ENCODE measurements around the gene OVOL3. TPM values are rescaled to one million over a fixed set of nuclear protein-coding genes. Genes with fewer than 3 reads are reported as not detected.
A peak's percentile ranks its signal among the peaks of the same experiment; 100 is the strongest.

OVOL3 gene
- total and polyA plus RNA-seq, 7 donors = not detected

GRCh38 chr19:36108684-36109083 is 2.3 kb upstream of the OVOL3 start:
- no peaks in the 10 kb centered on the region for H3K27me3 ChIP-seq
- H3K4me3 ChIP-seq = no peak overlapping the region
- H3K36me3 ChIP-seq = peaks cover 4 to 45% (median 5%) of the 10 kb centered on the region in 4 donors
- TF ChIP-seq EP300 (IDR thresholded peaks at IDR 0.05) = no peak
- TF ChIP-seq CTCF (IDR thresholded peaks at IDR 0.05) = no peak
- no peak for TF ChIP-seq POLR2A (IDR thresholded peaks at IDR 0.05)
- TF ChIP-seq POLR2AphosphoS5 (IDR thresholded peaks at IDR 0.05) = no peak
- H3K4me1 ChIP-seq = peaks cover 0 to 7% (median 5%) of the 10 kb centered on the region in 4 donors
- H3K9me3 ChIP-seq = no peaks in the 10 kb centered on the region
- DNase-seq = no peak
- no peak overlapping the region for H3K27ac ChIP-seq
- intact Hi-C loops (cut with DNase I) = no loop called here
- 96 to 97% methylated on average over 3 of the region's 3 CpGs for WGBS, 2 donors

- TF ChIP-seq CTCF (IDR thresholded peaks at IDR 0.05) (no peak), POLR2AphosphoS5 (IDR thresholded peaks at IDR 0.05) (no peak), EP300 (IDR thresholded peaks at IDR 0.05) (no peak), POLR2A (IDR thresholded peaks at IDR 0.05) (no peak)
- Histone ChIP-seq H3K4me3 (no peak overlapping the region), H3K4me1 (peaks cover 0 to 22% (median 17%) of the 10 kb centered on the region in 4 donors), H3K9me3 (no peaks in the 10 kb centered on the region), H3K27me3 (no peaks in the 10 kb centered on the region), H3K27ac (no peak overlapping the region), H3K36me3 (peaks cover 4 to 45% (median 5%) of the 10 kb centered on the region in 4 donors)
- intact Hi-C loops (cut with DNase I) = no loop called here
- DNase-seq = no peak
- 88 to 92% methylated on average over 13 of the region's 13 CpGs for WGBS, 2 donors
These were observed 227 bp downstream of the OVOL3 start for GRCh38 chr19:36111200-36111539.

- H3K4me3 ChIP-seq = no peak overlapping the region
- DNase-seq = no peak
- no peaks in the 10 kb centered on the region for H3K27me3 ChIP-seq
- intact Hi-C loops (cut with DNase I) = no loop called here
- 96 to 97% methylated on average over 10 of the region's 10 CpGs for WGBS, 2 donors
- no peaks in the 10 kb centered on the region for H3K9me3 ChIP-seq
- H3K4me1 ChIP-seq = peaks cover 0 to 34% (median 28%) of the 10 kb centered on the region in 4 donors
- TF ChIP-seq CTCF (IDR thresholded peaks at IDR 0.05) (no peak), POLR2A (IDR thresholded peaks at IDR 0.05) (no peak), EP300 (IDR thresholded peaks at IDR 0.05) (no peak), POLR2AphosphoS5 (IDR thresholded peaks at IDR 0.05) (no peak)
- H3K27ac ChIP-seq = no peak overlapping the region
- H3K36me3 ChIP-seq = peaks cover 5 to 52% (median 8%) of the 10 kb centered on the region in 4 donors
These were observed 1.7 kb downstream of the OVOL3 start for GRCh38 chr19:36112678-36113077.

DNA sequence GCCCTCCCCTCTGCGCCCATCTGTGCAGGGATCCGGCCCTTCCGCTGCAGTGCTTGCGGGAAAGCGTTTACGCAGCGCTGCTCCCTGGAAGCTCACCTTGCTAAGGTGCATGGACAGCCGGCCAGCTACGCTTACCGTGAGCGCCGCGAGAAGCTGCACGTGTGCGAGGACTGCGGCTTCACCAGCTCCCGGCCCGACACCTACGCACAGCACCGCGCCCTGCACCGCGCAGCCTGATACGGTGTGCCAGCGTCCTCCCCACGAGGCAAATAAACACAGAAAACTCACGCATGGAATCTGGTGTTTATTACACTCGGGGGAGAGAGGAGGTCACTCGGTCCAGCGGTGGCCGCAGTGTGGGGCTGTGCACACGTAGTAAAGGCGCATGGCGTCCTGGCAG is 2.5 kb downstream of the OVOL3 start:
- H3K4me3 ChIP-seq = peak overlapping the region in 3 of 4 donors; percentile 74 to 92 (median 90)
- intact Hi-C loops (cut with DNase I) = no loop called here
- WGBS, 2 donors = 90 to 92% methylated on average over 34 of the region's 34 CpGs

More for the DNA sequence above, 2.5 kb downstream of the OVOL3 start:
- Histone ChIP-seq H3K9me3 (no peaks in the 10 kb centered on the region), H3K36me3 (peaks cover 6 to 56% (median 14%) of the 10 kb centered on the region in 4 donors), H3K4me1 (peaks cover 0 to 36% (median 28%) of the 10 kb centered on the region in 4 donors), H3K27me3 (no peaks in the 10 kb centered on the region), H3K27ac (peak overlapping the region in 3 of 4 donors; percentile 91 to 93 (median 92))
- TF ChIP-seq POLR2A (IDR thresholded peaks at IDR 0.05) (no peak), EP300 (IDR thresholded peaks at IDR 0.05) (no peak), POLR2AphosphoS5 (IDR thresholded peaks at IDR 0.05) (no peak), CTCF (IDR thresholded peaks at IDR 0.05) (no peak)
- DNase-seq = no peak

Measured in sigmoid colon (tissue), 7 donors.